NT2/D1 (cell line): ENCODE results near the gene SDK1.

Experiments
- YY1 ChIP-seq: IDR thresholded peaks from 2 replicates; pipeline ENCODE4 v1.6.1; 2011; ENCODE audit not compliant: insufficient read length, insufficient read depth
- ZNF274 ChIP-seq: IDR thresholded peaks from 2 replicates; pipeline ENCODE4 v1.6.1; 2011; ENCODE audit warnings: mild to moderate bottlenecking, low read depth, low read length

- TF ChIP-seq ZNF274 (no peak), YY1 (no peak)
These were observed 812.9 kb downstream of the SDK1 start for GRCh38 chr7:4113976-4114375.
